Epithelial cell of proximal tubule (primary cell): ENCODE measurements around the gene C17orf75. TPM values are rescaled to one million over a fixed set of nuclear protein-coding genes. Genes with fewer than 3 reads are reported as not detected.
"Not testable (repeated sequence)": the region's sequence is repeated elsewhere in the genome, so short reads cannot be mapped to it uniquely, and the experiment has no call there.

ENCODE experiments used
- DNase-seq: peaks from one replicate; pipeline ENCODE4 v3.0.0-alpha.2; 2011; ENCODE audit warnings: low read depth
- H3K4me3 ChIP-seq: 2 replicates; pipeline ENCODE4 v1.5.1; 2011; ENCODE audit warnings: low read depth, mild to moderate bottlenecking, low read length
- total RNA-seq: library from RNA; depleted of rRNA; stranded (reverse); fragments of >200 nt; gene quantifications from 2 replicates; pipeline ENCODE4 v1.2.3, GENCODE V29; 2015
- TF ChIP-seq, protein P1 (sequence below): conservative IDR thresholded peaks from 2 replicates; pipeline ENCODE4 v1.5.1; 2012; ENCODE audit warnings: low read depth, mild to moderate bottlenecking, low read length

Gene C17orf75
- total RNA-seq, 1 donor from 2014 or later = 22.1 TPM

DNA sequence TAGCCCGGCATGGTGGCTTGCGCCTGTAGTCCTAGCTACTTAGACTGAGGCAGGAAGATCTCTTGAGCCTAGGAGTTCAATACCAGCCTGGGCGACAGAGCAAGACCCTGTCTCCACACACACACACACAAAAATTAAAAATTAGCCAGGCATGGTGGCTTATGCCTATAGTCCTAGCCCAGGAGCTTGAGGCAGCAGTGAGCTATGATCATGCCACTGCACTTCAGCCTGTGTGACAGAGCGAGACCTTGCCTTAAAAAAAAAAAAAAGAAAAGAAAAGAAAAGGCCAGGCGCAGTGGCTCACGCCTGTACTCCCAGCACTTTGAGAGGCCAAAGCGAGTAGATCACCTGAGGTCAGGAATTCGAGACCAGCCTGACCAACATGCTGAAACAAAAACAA is 23.9 kb downstream of the C17orf75 start:
- no peak overlapping the region for H3K4me3 ChIP-seq
- no peak for DNase-seq
- TF ChIP-seq, protein P1, sequence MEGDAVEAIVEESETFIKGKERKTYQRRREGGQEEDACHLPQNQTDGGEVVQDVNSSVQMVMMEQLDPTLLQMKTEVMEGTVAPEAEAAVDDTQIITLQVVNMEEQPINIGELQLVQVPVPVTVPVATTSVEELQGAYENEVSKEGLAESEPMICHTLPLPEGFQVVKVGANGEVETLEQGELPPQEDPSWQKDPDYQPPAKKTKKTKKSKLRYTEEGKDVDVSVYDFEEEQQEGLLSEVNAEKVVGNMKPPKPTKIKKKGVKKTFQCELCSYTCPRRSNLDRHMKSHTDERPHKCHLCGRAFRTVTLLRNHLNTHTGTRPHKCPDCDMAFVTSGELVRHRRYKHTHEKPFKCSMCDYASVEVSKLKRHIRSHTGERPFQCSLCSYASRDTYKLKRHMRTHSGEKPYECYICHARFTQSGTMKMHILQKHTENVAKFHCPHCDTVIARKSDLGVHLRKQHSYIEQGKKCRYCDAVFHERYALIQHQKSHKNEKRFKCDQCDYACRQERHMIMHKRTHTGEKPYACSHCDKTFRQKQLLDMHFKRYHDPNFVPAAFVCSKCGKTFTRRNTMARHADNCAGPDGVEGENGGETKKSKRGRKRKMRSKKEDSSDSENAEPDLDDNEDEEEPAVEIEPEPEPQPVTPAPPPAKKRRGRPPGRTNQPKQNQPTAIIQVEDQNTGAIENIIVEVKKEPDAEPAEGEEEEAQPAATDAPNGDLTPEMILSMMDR = no peak

DNA sequence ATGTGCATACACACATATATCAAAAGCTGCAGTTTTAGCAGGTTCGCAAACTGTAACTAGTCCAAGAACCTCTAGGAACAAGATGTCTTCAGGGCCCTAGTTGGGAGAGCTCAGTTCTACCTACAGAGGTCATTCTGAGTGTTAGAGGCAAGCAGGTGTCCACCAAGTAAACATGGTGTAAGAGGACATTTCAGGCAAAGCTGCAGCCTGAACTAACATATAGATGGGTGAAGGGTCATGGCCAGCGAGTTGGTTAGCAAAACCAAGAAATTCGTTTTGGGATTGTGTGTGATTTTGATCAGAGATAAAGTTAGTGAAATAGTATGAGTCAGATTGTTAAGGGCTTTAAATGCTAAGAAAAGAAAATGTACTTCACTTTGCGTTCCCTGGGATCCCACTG is 24.6 kb downstream of the C17orf75 start:
- no peak for DNase-seq
- H3K4me3 ChIP-seq = no peak overlapping the region
- TF ChIP-seq, protein P1 = no peak

DNA sequence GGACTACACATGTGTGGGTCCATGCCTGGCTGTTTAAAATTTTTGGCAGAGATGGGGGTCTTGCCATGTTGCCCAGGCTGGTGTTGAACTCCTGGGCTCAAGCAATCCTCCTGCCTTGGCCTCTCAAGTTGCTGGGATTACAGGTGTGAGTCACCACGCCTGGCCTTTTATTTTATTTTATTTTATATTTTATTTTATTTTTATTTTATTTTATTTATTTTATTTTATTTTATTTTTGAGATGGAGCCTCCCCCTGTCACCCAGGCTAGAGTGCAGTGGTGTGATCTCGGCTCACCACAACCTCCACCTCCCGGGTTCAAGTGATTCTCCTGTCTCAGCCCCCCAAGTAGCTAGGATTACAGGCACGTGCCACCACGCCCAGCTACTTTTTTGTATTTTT is 25.3 kb downstream of the C17orf75 start:
- DNase-seq, H3K4me3 ChIP-seq: not testable (repeated sequence)

DNA sequence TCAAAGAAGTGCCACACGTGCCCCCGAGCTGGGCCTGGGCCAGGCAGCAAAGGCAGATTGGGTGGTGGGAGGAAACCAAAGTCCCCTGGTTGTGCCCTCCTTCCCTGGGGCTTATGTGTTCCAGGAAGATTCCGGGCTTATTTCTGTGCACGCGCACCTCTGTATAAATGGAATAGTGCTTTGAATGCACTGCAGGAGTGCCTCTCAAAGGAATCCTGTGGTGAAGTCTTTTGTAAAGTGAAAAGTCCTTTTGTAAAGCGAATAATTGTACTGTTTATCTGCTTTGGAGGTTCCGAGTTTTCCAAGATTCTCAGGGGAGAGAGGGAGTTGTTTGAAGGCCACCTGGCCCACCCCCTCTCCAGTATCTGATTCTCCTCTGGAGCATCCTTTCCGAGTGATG is 26.8 kb downstream of the C17orf75 start:
- DNase-seq = no peak
- H3K4me3 ChIP-seq = no peak overlapping the region
- TF ChIP-seq, protein P1 = no peak

DNA sequence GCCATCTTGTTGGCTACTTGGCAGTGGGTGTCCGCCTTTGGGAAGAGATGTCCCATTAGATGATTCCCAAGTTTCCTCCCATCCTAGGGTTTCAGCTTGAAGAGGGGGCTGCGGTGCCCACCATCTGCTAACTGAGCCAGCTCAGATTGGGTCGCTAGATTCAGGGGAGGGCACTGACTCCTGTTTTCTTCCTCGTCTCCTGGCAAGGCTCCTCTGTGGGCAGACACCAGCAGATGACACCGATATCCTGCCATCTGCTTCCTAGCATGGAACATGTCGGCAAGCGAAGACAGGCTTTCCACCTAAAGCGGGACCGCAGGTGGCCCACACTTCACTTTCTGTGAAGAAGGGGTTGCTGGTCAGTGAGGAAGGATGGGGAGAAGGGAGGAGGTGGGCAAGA is 27.3 kb downstream of the C17orf75 start:
- TF ChIP-seq, protein P1 = no peak
- H3K4me3 ChIP-seq = no peak overlapping the region
- no peak for DNase-seq

DNA sequence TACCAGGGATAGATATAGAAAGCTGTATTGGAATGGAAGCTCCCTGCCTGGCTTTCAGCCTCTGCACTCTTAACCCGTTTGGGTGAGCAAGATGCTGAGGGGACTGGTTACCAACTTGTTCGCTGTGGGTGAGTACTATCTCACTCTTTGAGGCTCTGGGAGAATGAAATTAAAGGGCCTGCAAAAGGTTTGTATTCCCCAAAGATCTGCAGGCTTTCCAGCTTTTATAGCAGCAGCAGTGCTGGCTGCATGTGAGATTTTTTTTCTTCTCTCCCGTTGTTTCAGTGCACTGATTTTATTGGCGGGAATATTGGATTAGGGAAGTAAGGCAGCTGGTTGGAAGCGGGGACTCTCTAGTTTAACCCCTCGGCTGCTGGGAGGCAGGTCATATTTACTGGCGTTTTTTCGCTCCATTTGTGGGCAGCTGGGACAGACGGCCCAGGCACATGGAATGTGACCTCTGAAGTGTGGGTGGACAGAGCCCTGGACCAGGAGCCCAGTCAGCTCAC is 30.9 kb downstream of the C17orf75 start:
- no peak overlapping the region for H3K4me3 ChIP-seq
- TF ChIP-seq, protein P1 = no peak
- DNase-seq = no peak

DNA sequence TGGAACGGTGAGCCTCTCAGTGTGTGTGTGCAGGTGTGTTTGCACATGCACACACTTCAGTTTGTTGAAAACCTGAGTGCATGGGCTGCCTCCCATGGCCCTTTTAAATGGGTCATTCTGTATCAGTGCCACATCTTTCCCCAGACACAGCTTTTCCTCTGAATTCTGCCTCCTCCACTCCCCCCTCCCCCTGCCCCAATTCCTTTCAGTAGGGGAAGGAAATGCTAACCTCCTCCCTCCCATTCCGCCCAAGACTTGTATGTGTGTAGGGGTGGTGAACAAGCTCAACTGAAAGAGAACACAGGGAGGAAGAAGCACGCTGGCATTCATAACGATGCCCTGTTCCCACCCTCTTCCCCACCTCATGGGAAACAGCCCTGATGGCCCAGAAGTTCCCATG is 34.3 kb downstream of the C17orf75 start:
- H3K4me3 ChIP-seq = no peak overlapping the region
- DNase-seq = no peak
- TF ChIP-seq, protein P1 = no peak
